ENCODE results near the gene CHST2.

The CHST2 gene

GRCh38 chr3:143146486-143147274, 27.1 kb downstream of the CHST2 start:
- TF ChIP-seq, protein P1, sequence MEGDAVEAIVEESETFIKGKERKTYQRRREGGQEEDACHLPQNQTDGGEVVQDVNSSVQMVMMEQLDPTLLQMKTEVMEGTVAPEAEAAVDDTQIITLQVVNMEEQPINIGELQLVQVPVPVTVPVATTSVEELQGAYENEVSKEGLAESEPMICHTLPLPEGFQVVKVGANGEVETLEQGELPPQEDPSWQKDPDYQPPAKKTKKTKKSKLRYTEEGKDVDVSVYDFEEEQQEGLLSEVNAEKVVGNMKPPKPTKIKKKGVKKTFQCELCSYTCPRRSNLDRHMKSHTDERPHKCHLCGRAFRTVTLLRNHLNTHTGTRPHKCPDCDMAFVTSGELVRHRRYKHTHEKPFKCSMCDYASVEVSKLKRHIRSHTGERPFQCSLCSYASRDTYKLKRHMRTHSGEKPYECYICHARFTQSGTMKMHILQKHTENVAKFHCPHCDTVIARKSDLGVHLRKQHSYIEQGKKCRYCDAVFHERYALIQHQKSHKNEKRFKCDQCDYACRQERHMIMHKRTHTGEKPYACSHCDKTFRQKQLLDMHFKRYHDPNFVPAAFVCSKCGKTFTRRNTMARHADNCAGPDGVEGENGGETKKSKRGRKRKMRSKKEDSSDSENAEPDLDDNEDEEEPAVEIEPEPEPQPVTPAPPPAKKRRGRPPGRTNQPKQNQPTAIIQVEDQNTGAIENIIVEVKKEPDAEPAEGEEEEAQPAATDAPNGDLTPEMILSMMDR (conservative IDR thresholded peaks at IDR 0.05; ENCODE audit: low read depth, low read length): no peak

GRCh38 chr3:143147707-143148106, 28.1 kb downstream of the CHST2 start:
- H3K4me3 ChIP-seq (ENCODE audit: low read length): no peak overlapping the region
- TF ChIP-seq, protein P1 (conservative IDR thresholded peaks at IDR 0.05; ENCODE audit: low read depth, low read length): no peak
- no peak for DNase-seq (ENCODE audit: low read depth)

More at GRCh38 chr3:143146486-143147274, 27.1 kb downstream of the CHST2 start:
- no peak overlapping the region for H3K4me3 ChIP-seq (ENCODE audit: low read length)
- peak; percentile 18 for DNase-seq (ENCODE audit: low read depth)

DNA sequence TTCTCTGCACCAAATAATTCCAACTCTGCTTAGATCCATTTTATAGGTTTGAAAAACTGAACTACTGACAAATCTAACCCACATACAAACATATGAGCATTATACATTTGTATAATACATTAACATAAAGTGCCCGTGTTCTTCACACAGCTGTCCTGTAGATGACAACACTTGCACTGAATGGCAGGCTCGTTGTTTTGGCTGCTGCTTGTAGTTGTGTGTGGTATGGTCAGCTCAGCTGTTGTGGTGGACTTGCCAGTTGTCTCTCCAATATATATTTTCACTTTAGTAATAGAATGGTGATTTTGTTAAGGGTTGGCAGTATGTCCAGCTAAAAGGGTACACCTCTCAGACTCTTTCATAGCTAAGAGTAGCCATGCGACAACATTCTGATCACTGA, 30.5 kb downstream of the CHST2 start:
- no peak overlapping the region for H3K4me3 ChIP-seq (ENCODE audit: low read length)
- no peak for DNase-seq (ENCODE audit: low read depth)
- TF ChIP-seq, protein P1 (conservative IDR thresholded peaks at IDR 0.05; ENCODE audit: low read depth, low read length): no peak

GRCh38 chr3:143151004-143151731, 31.6 kb downstream of the CHST2 start:
- no peak for DNase-seq (ENCODE audit: low read depth)
- TF ChIP-seq, protein P1 (conservative IDR thresholded peaks at IDR 0.05; ENCODE audit: low read depth, low read length): no peak
- no peak overlapping the region for H3K4me3 ChIP-seq (ENCODE audit: low read length)

GRCh38 chr3:143152043-143152442, 32.5 kb downstream of the CHST2 start:
- TF ChIP-seq, protein P1 (conservative IDR thresholded peaks at IDR 0.05; ENCODE audit: low read depth, low read length): no peak
- DNase-seq (ENCODE audit: low read depth): no peak
- H3K4me3 ChIP-seq (ENCODE audit: low read length): no peak overlapping the region

GRCh38 chr3:143155756-143156155, 36.2 kb downstream of the CHST2 start:
- DNase-seq (ENCODE audit: low read depth): no peak

More at GRCh38 chr3:143155756-143156155, 36.2 kb downstream of the CHST2 start:
- TF ChIP-seq, protein P1 (conservative IDR thresholded peaks at IDR 0.05; ENCODE audit: low read depth, low read length): no peak
- no peak overlapping the region for H3K4me3 ChIP-seq (ENCODE audit: low read length)
